ENCODE measurements around the gene MELTF.

DNA sequence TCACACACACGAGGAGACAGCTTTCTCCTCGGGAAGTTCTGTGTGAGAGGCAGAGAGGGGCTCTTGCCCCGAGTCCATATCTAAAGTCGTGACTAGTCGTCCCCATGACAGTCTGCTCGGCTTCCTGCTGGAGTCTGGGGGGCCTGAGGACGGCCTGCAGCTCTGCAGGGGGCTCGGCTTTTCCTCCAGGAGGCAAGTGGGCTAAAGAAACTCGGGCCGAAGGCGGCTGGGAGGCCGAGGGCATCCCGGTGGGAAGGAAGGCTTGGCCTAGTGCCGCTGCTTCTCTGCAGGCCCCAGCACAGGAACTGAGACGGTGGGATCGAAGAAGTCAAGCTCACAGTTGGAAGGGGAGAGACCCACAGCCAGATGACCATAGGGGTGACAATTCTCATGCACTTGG lies 35.6 kb downstream of the MELTF start:
- TF ChIP-seq RARB (CRISPR knock-in tag; IDR thresholded peaks at IDR 0.05) (no peak), TCF4 (CRISPR knock-in tag; IDR thresholded peaks at IDR 0.05; ENCODE audit: borderline replicate concordance) (no peak), ZFP30 (CRISPR knock-in tag; IDR thresholded peaks at IDR 0.05) (no peak)
- TF ChIP-seq, protein P1, sequence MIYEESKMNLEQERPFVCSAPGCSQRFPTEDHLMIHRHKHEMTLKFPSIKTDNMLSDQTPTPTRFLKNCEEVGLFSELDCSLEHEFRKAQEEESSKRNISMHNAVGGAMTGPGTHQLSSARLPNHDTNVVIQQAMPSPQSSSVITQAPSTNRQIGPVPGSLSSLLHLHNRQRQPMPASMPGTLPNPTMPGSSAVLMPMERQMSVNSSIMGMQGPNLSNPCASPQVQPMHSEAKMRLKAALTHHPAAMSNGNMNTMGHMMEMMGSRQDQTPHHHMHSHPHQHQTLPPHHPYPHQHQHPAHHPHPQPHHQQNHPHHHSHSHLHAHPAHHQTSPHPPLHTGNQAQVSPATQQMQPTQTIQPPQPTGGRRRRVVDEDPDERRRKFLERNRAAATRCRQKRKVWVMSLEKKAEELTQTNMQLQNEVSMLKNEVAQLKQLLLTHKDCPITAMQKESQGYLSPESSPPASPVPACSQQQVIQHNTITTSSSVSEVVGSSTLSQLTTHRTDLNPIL (CRISPR knock-in tag; IDR thresholded peaks at IDR 0.05; ENCODE audit: low read depth): no peak
